Parathyroid adenoma (tissue), 2 donors: ENCODE measurements around the gene TRIP12.

ENCODE experiments used
- H2AFZ ChIP-seq: fragments of 300-600 bp; sonication (generic); one replicate; pipeline ENCODE4 v1.7.0; 2017; ENCODE audit warnings: antibody characterized with exemption, mild to moderate bottlenecking
- H3K27ac ChIP-seq: fragments of 300-600 bp; sonication (generic); one replicate; pipeline ENCODE4 v1.7.0; 2017
- H3K27me3 ChIP-seq: fragments of 300-600 bp; sonication (generic); one replicate; pipeline ENCODE4 v1.7.0; 2017; ENCODE audit warnings: low read length; ENCODE audit not compliant: control insufficient read depth, insufficient read depth
- H3K36me3 ChIP-seq: fragments of 300-600 bp; sonication (generic); one replicate; pipeline ENCODE4 v1.7.0; 2017; ENCODE audit warnings: low read length; ENCODE audit not compliant: control insufficient read depth, insufficient read depth
- H3K4me1 ChIP-seq: fragments of 300-600 bp; sonication (generic); one replicate; pipeline ENCODE4 v1.7.0; 2017; ENCODE audit warnings: control low read depth
- H3K4me2 ChIP-seq: fragments of 300-600 bp; sonication (generic); one replicate; pipeline ENCODE4 v1.7.0; 2017; ENCODE audit warnings: low read length
- H3K4me3 ChIP-seq: fragments of 300-600 bp; sonication (generic); one replicate; pipeline ENCODE4 v1.7.0; 2017; ENCODE audit warnings: low read depth, low read length
- H3K79me2 ChIP-seq: fragments of 300-600 bp; sonication (generic); one replicate; pipeline ENCODE4 v1.7.0; 2017; ENCODE audit warnings: control low read depth
- H3K9ac ChIP-seq: fragments of 300-600 bp; sonication (generic); one replicate; pipeline ENCODE4 v1.7.0; 2017; ENCODE audit warnings: mild to moderate bottlenecking
- H3K9me3 ChIP-seq: fragments of 300-600 bp; sonication (generic); one replicate; pipeline ENCODE4 v1.7.0; 2017; ENCODE audit warnings: low read length; ENCODE audit not compliant: control insufficient read depth
- CTCF ChIP-seq: fragments of 300-600 bp; sonication (generic); IDR thresholded peaks from one replicate; pipeline ENCODE4 v1.7.0; 2017; ENCODE audit warnings: antibody characterized with exemption, mild to moderate bottlenecking
- donor health status: primary hyperparathyroidism.

TRIP12 gene

DNA sequence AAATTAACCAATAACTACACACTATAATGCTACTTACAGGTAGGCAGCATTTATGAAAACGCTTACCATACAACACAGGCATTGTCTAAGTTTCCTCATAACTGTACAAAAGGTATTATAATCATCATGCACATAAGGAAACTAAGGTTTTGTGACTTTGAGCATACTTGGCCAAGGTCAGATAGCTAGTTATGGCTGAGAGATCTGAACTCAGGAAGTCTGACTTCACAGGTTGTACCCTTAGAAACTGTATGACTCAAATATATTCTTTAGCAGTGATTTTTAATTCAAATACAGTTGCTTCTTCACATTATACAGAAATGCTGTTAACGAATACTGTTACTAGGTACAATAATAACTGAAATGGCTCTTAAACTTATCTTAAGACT lies 89.3 kb downstream of the TRIP12 start:
- H3K27me3 ChIP-seq = no peaks in the 10 kb centered on the region
- no peaks in the 10 kb centered on the region for H3K4me1 ChIP-seq
- H3K9ac ChIP-seq = no peak overlapping the region
- H3K9me3 ChIP-seq = no peaks in the 10 kb centered on the region
- H3K27ac ChIP-seq = no peak overlapping the region
- peaks cover 3% of the 10 kb centered on the region for H3K36me3 ChIP-seq
- no peak overlapping the region for H2AFZ ChIP-seq
- no peak overlapping the region for H3K4me2 ChIP-seq
- no peak for TF ChIP-seq CTCF
- H3K4me3 ChIP-seq = no peak overlapping the region
- peaks cover 6% of the 10 kb centered on the region for H3K79me2 ChIP-seq

- H3K27ac ChIP-seq = no peak overlapping the region
- no peak for TF ChIP-seq CTCF
- H3K9me3 ChIP-seq = no peaks in the 10 kb centered on the region
- no peaks in the 10 kb centered on the region for H3K4me1 ChIP-seq
- H3K27me3 ChIP-seq = no peaks in the 10 kb centered on the region
- no peak overlapping the region for H3K9ac ChIP-seq
- H3K4me3 ChIP-seq = no peak overlapping the region
- H3K4me2 ChIP-seq = no peak overlapping the region
- no peak overlapping the region for H2AFZ ChIP-seq
- H3K36me3 ChIP-seq = peaks cover 3% of the 10 kb centered on the region
- H3K79me2 ChIP-seq = peaks cover 6% of the 10 kb centered on the region
Observed at GRCh38 chr2:229831805-229832509, 89.9 kb downstream of the TRIP12 start.

GRCh38 chr2:229825476-229825875 lies 96.3 kb downstream of the TRIP12 start:
- Histone ChIP-seq H3K27ac (no peak overlapping the region), H3K79me2 (no peaks in the 10 kb centered on the region), H3K4me1 (no peaks in the 10 kb centered on the region), H3K9ac (no peak overlapping the region), H3K27me3 (no peaks in the 10 kb centered on the region), H2AFZ (no peak overlapping the region), H3K4me3 (no peak overlapping the region), H3K4me2 (no peak overlapping the region), H3K9me3 (no peaks in the 10 kb centered on the region), H3K36me3 (peaks cover 3% of the 10 kb centered on the region)
- TF ChIP-seq CTCF = no peak

- Histone ChIP-seq H3K4me2 (no peak overlapping the region), H3K9me3 (no peaks in the 10 kb centered on the region), H3K27ac (no peak overlapping the region), H2AFZ (no peak overlapping the region), H3K36me3 (no peaks in the 10 kb centered on the region), H3K79me2 (no peaks in the 10 kb centered on the region), H3K4me3 (no peak overlapping the region), H3K9ac (no peak overlapping the region), H3K27me3 (no peaks in the 10 kb centered on the region), H3K4me1 (peaks cover 8% of the 10 kb centered on the region)
- TF ChIP-seq CTCF = no peak
Observed at GRCh38 chr2:229821316-229821715, 100.5 kb downstream of the TRIP12 start.

GRCh38 chr2:229818230-229818629 lies 103.6 kb downstream of the TRIP12 start:
- peaks cover 17% of the 10 kb centered on the region for H3K4me1 ChIP-seq
- no peaks in the 10 kb centered on the region for H3K36me3 ChIP-seq
- H2AFZ ChIP-seq = no peak overlapping the region
- no peak for TF ChIP-seq CTCF
- no peaks in the 10 kb centered on the region for H3K27me3 ChIP-seq
- no peak overlapping the region for H3K4me3 ChIP-seq
- H3K9me3 ChIP-seq = no peaks in the 10 kb centered on the region
- H3K27ac ChIP-seq = no peak overlapping the region
- no peaks in the 10 kb centered on the region for H3K79me2 ChIP-seq
- no peak overlapping the region for H3K4me2 ChIP-seq
- no peak overlapping the region for H3K9ac ChIP-seq
